ENCODE data around the gene SRPK1. TPM values are rescaled to one million over a fixed set of nuclear protein-coding genes. Genes with fewer than 3 reads are reported as not detected.

The SRPK1 gene
- polyA plus RNA-seq (2013, experiment 1 of 2) = 21.2 TPM
- polyA plus RNA-seq (2013, experiment 2 of 2) = 21.6 TPM

DNA sequence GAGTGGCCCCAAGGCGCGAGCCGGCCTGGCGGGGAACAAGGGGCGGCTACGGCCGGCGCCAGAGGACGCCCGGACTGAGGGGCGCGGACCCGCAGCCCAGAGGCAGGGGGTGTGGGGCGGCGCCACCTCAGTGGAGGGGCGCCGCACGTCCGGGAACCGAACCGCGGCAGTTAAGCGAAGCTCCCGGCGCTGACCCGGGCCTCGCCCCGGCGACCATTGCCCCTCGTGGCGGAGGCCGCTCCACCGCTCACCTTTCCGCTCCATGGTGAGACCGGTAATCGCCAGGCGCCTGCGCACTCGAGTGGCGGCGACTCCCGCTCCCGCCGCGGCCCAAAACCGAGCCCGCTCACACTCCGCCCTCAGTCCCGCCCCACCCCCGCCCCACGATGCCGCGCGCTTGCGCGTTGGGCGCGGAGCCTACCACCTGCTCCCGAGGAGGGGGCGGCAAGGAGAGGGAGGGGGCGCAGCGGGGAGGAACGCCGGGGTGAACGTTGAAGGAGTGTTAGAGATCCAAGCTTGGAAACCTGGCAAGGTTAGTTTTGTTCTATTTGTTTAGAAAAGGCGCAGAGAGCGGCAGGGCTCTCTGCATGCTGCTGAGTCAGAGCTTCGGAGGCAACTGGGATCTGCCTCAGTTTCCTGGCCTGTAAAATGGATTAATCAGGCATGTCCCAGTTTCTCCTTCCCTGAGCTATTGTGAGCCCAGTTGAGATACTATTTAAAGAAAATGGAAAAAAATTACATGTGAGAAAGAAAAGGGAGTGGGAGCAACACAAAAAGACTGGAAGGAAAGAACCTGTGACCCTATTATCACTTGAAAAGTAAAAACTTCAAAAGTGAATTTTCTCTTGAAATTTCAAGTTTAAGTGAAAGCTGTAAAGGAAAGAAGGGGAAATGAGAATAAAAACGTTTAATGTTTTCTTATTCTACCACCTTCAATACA lies at the start of gene SRPK1:
Gene SRPK1 (minus strand): TSS at position 306 of the 940 bp plus-strand sequence. CDS start 42 bp downstream, at position 264.
- Histone ChIP-seq H2BK5ac (ENCODE audit: low read depth, low read length, poor library complexity, severe bottlenecking) (no peak within 1 kb of the TSS), H3K9ac (ENCODE audit: low read length) (peak within 1 kb of the TSS; percentile 88), H3K18ac (ENCODE audit: low read depth in 1 of 2, low read length in 2 of 2) (peak within 1 kb of the TSS; percentile 77 to 81), H3K36me3 (ENCODE audit: control insufficient read depth in 1 of 2, insufficient read depth in 2 of 2, low read depth in 1 of 2, low read length in 2 of 2) (peaks cover 0 to 6% of the 10 kb centered on the region in 2 experiments), H2BK12ac (ENCODE audit: low read length in 2 of 2) (peak within 1 kb of the TSS in 1 of 2 experiments; percentile 52), H3K23ac (ENCODE audit: low read length in 2 of 2) (peak within 1 kb of the TSS in 1 of 2 experiments; percentile 3), H3K4me2 (ENCODE audit: low read length, poor library complexity, severe bottlenecking) (peak within 1 kb of the TSS; percentile 92), H2AFZ (ENCODE audit: low read depth, low read length) (peak within 1 kb of the TSS; percentile 77), H3K9me3 (ENCODE audit: control insufficient read depth, low read length) (no peaks in the 10 kb centered on the region), H4K91ac (ENCODE audit: low read length) (no peak within 1 kb of the TSS), H3K4me1 (ENCODE audit: control insufficient read depth, insufficient read depth, low read depth, low read length) (peaks cover 6% of the 10 kb centered on the region), H3K4ac (ENCODE audit: low read depth in 1 of 2, low read length in 2 of 2) (peak within 1 kb of the TSS in 1 of 2 experiments; percentile 93), H3K27ac (ENCODE audit: low read length, poor library complexity, severe bottlenecking) (peak within 1 kb of the TSS; percentile 47), H3K79me1 (replicated peaks; ENCODE audit: low read length, poor library complexity, severe bottlenecking) (peaks cover 12% of the 10 kb centered on the region), H2AK5ac (ENCODE audit: low read length, severe bottlenecking) (no peak within 1 kb of the TSS), H4K8ac (ENCODE audit: low read length) (peak within 1 kb of the TSS; percentile 12), H3K27me3 (ENCODE audit: control insufficient read depth in 1 of 2, insufficient read depth in 1 of 2, low read length in 2 of 2) (no peaks in the 10 kb centered on the region), H2BK15ac (ENCODE audit: low read depth, poor library complexity, severe bottlenecking) (no peak within 1 kb of the TSS), H2BK120ac (ENCODE audit: low read depth, low read length) (peak within 1 kb of the TSS; percentile 57), H3K4me3 (ENCODE audit: insufficient read depth in 1 of 2, low read depth in 1 of 2, low read length in 2 of 2) (peak within 1 kb of the TSS; percentile 81 to 98), H3K14ac (ENCODE audit: low read length in 2 of 2) (peak within 1 kb of the TSS in 1 of 2 experiments; percentile 48)
- WGBS = 1% methylated on average over 19 of the region's 69 CpGs
- DNase-seq = peak; percentile 81

DNA sequence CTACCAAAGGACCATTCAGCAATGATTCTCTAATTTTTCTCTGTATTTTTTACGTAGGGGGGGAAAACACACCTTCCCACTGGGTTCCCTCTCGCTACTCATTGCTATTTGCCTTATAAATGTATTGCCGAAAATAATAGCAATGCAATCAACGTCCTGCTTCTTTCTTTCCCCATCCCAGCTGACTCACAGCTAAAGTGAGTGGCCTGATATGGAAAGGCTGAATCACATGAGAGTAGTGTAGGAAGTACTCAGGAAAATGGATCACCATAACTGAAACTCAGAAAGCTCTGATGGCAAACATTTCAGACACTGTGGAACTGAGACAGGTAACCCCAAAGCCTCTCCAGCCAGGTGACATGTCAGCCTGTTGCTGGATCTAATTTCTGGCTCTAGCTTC lies 49.3 kb upstream of the SRPK1 start:
- Histone ChIP-seq H2BK5ac (ENCODE audit: low read depth, low read length, poor library complexity, severe bottlenecking) (no peak overlapping the region), H3K23ac (ENCODE audit: low read length in 2 of 2) (no peak overlapping the region), H3K18ac (ENCODE audit: low read depth in 1 of 2, low read length in 2 of 2) (no peak overlapping the region), H2AFZ (ENCODE audit: low read depth, low read length) (no peak overlapping the region), H4K91ac (ENCODE audit: low read length) (no peak overlapping the region), H3K4me2 (ENCODE audit: low read length, poor library complexity, severe bottlenecking) (no peak overlapping the region), H3K4me3 (ENCODE audit: insufficient read depth in 1 of 2, low read depth in 1 of 2, low read length in 2 of 2) (peak overlapping the region in 1 of 2 experiments; percentile 48), H3K27me3 (ENCODE audit: control insufficient read depth in 1 of 2, insufficient read depth in 1 of 2, low read length in 2 of 2) (no peaks in the 10 kb centered on the region), H3K36me3 (ENCODE audit: control insufficient read depth in 1 of 2, insufficient read depth in 2 of 2, low read depth in 1 of 2, low read length in 2 of 2) (no peaks in the 10 kb centered on the region), H2AK5ac (ENCODE audit: low read length, severe bottlenecking) (no peak overlapping the region), H2BK15ac (ENCODE audit: low read depth, poor library complexity, severe bottlenecking) (no peak overlapping the region), H4K8ac (ENCODE audit: low read length) (no peak overlapping the region), H3K14ac (ENCODE audit: low read length in 2 of 2) (no peak overlapping the region), H3K79me1 (replicated peaks; ENCODE audit: low read length, poor library complexity, severe bottlenecking) (no peaks in the 10 kb centered on the region), H2BK12ac (ENCODE audit: low read length in 2 of 2) (no peak overlapping the region), H3K9ac (ENCODE audit: low read length) (peak overlapping the region; percentile 87), H3K27ac (ENCODE audit: low read length, poor library complexity, severe bottlenecking) (no peak overlapping the region), H3K4ac (ENCODE audit: low read depth in 1 of 2, low read length in 2 of 2) (no peak overlapping the region), H3K4me1 (ENCODE audit: control insufficient read depth, insufficient read depth, low read depth, low read length) (peaks cover 2% of the 10 kb centered on the region), H2BK120ac (ENCODE audit: low read depth, low read length) (no peak overlapping the region), H3K9me3 (ENCODE audit: control insufficient read depth, low read length) (no peaks in the 10 kb centered on the region)
- DNase-seq = peak; percentile 76
- WGBS = 80% methylated on average over 4 of the region's 4 CpGs

DNA sequence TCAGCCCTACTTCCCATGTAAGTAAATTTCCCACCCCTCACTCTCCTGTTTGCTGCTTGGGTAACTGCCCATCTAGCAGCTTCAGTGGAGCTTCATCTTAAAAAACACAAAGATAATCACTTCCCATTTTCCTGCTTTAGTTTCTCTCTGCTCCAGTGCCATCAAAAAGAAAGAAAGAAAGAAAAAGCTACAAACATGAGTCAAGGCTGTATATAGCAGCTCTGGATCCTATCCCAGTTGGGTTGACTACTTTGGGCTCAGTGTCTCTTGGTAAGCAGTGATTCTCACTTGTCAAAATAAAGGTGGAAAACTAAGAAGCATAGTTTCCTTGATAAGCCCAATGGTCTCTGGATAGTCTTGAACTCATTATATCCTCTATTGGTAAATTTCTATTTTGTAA lies 48.7 kb upstream of the SRPK1 start:
- no peak for DNase-seq

DNA sequence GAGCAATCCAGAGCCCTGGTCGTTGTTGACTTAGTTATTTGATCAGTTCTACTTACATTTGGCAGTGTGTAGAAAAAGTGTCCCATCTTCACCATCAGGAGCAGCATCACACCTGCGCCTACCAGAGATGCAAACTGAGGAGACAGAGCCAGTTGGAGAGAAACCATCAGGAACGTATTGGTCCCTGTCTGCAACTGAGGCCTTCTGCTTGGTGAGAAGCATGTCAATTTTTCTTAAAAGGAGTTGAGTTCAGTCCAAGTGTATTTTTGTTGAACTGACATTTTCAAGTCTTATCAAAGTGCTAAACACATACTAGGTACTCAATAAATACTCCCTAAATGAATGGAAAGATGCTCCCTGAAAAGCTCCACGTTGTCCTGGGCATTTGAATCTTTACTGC lies 47.9 kb upstream of the SRPK1 start:
- Histone ChIP-seq H2BK5ac (ENCODE audit: low read depth, low read length, poor library complexity, severe bottlenecking) (no peak overlapping the region), H3K79me1 (replicated peaks; ENCODE audit: low read length, poor library complexity, severe bottlenecking) (no peaks in the 10 kb centered on the region), H2AK5ac (ENCODE audit: low read length, severe bottlenecking) (no peak overlapping the region), H2BK15ac (ENCODE audit: low read depth, poor library complexity, severe bottlenecking) (no peak overlapping the region), H3K9ac (ENCODE audit: low read length) (no peak overlapping the region), H3K4me3 (ENCODE audit: insufficient read depth in 1 of 2, low read depth in 1 of 2, low read length in 2 of 2) (no peak overlapping the region), H2BK12ac (ENCODE audit: low read length in 2 of 2) (no peak overlapping the region), H3K18ac (ENCODE audit: low read depth in 1 of 2, low read length in 2 of 2) (no peak overlapping the region), H3K4me1 (ENCODE audit: control insufficient read depth, insufficient read depth, low read depth, low read length) (peaks cover 2% of the 10 kb centered on the region), H3K23ac (ENCODE audit: low read length in 2 of 2) (no peak overlapping the region), H3K14ac (ENCODE audit: low read length in 2 of 2) (no peak overlapping the region), H3K27ac (ENCODE audit: low read length, poor library complexity, severe bottlenecking) (no peak overlapping the region), H3K27me3 (ENCODE audit: control insufficient read depth in 1 of 2, insufficient read depth in 1 of 2, low read length in 2 of 2) (no peaks in the 10 kb centered on the region), H2BK120ac (ENCODE audit: low read depth, low read length) (no peak overlapping the region), H3K9me3 (ENCODE audit: control insufficient read depth, low read length) (no peaks in the 10 kb centered on the region), H2AFZ (ENCODE audit: low read depth, low read length) (no peak overlapping the region), H4K8ac (ENCODE audit: low read length) (no peak overlapping the region), H3K4ac (ENCODE audit: low read depth in 1 of 2, low read length in 2 of 2) (no peak overlapping the region), H4K91ac (ENCODE audit: low read length) (no peak overlapping the region), H3K36me3 (ENCODE audit: control insufficient read depth in 1 of 2, insufficient read depth in 2 of 2, low read depth in 1 of 2, low read length in 2 of 2) (no peaks in the 10 kb centered on the region), H3K4me2 (ENCODE audit: low read length, poor library complexity, severe bottlenecking) (no peak overlapping the region)
- 90% methylated on average over 3 of the region's 4 CpGs for WGBS
- no peak for DNase-seq

More for the DNA sequence above, 48.7 kb upstream of the SRPK1 start:
- Histone ChIP-seq H3K79me1 (replicated peaks; ENCODE audit: low read length, poor library complexity, severe bottlenecking) (no peaks in the 10 kb centered on the region), H3K4me1 (ENCODE audit: control insufficient read depth, insufficient read depth, low read depth, low read length) (peaks cover 2% of the 10 kb centered on the region), H3K4me2 (ENCODE audit: low read length, poor library complexity, severe bottlenecking) (no peak overlapping the region), H3K27me3 (ENCODE audit: control insufficient read depth in 1 of 2, insufficient read depth in 1 of 2, low read length in 2 of 2) (no peaks in the 10 kb centered on the region), H3K4me3 (ENCODE audit: insufficient read depth in 1 of 2, low read depth in 1 of 2, low read length in 2 of 2) (peak overlapping the region in 1 of 2 experiments; percentile 48), H2BK120ac (ENCODE audit: low read depth, low read length) (no peak overlapping the region), H2AK5ac (ENCODE audit: low read length, severe bottlenecking) (no peak overlapping the region), H3K36me3 (ENCODE audit: control insufficient read depth in 1 of 2, insufficient read depth in 2 of 2, low read depth in 1 of 2, low read length in 2 of 2) (no peaks in the 10 kb centered on the region), H3K27ac (ENCODE audit: low read length, poor library complexity, severe bottlenecking) (no peak overlapping the region), H3K9ac (ENCODE audit: low read length) (peak overlapping the region; percentile 87), H3K9me3 (ENCODE audit: control insufficient read depth, low read length) (no peaks in the 10 kb centered on the region), H4K8ac (ENCODE audit: low read length) (no peak overlapping the region), H4K91ac (ENCODE audit: low read length) (no peak overlapping the region), H3K18ac (ENCODE audit: low read depth in 1 of 2, low read length in 2 of 2) (no peak overlapping the region), H3K23ac (ENCODE audit: low read length in 2 of 2) (no peak overlapping the region), H3K14ac (ENCODE audit: low read length in 2 of 2) (no peak overlapping the region), H2BK5ac (ENCODE audit: low read depth, low read length, poor library complexity, severe bottlenecking) (no peak overlapping the region), H2BK15ac (ENCODE audit: low read depth, poor library complexity, severe bottlenecking) (no peak overlapping the region), H2AFZ (ENCODE audit: low read depth, low read length) (no peak overlapping the region), H2BK12ac (ENCODE audit: low read length in 2 of 2) (no peak overlapping the region), H3K4ac (ENCODE audit: low read depth in 1 of 2, low read length in 2 of 2) (no peak overlapping the region)

Measured in mesenchymal stem cell (in vitro differentiated cells and primary cell).